Endodermal cell (in vitro differentiated cells): ENCODE measurements around the gene MAGOH. TPM values are rescaled to one million over a fixed set of nuclear protein-coding genes. Genes with fewer than 3 reads are reported as not detected.
A peak's percentile ranks its signal among the peaks of the same experiment; 100 is the strongest.

Experiments
- DNase-seq: peaks from one replicate; pipeline ENCODE4 v3.0.0-alpha.2; 2017
- H3K27ac ChIP-seq: 2 replicates; pipeline ENCODE4 v1.5.1; 2013; ENCODE audit warnings: mild to moderate bottlenecking, low read depth, low read length, moderate library complexity
- H3K27me3 ChIP-seq: 2 replicates; pipeline ENCODE4 v1.6.1; 2013; ENCODE audit warnings: mild to moderate bottlenecking, low read length, moderate library complexity; ENCODE audit not compliant: insufficient read depth, control insufficient read depth, poor library complexity, severe bottlenecking
- H3K36me3 ChIP-seq: 2 replicates; pipeline ENCODE4 v1.7.0; 2013; ENCODE audit warnings: mild to moderate bottlenecking, low read length, moderate library complexity; ENCODE audit not compliant: control insufficient read depth, insufficient read depth
- H3K4me1 ChIP-seq: one replicate; pipeline ENCODE4 v1.7.0; 2013; ENCODE audit warnings: low read length; ENCODE audit not compliant: control insufficient read depth, insufficient read depth
- H3K4me3 ChIP-seq: 2 replicates; pipeline ENCODE4 v1.5.1; 2013; ENCODE audit warnings: mild to moderate bottlenecking, low read length, moderate library complexity
- H3K9ac ChIP-seq: 2 replicates; pipeline ENCODE4 v1.6.1; 2013; ENCODE audit warnings: mild to moderate bottlenecking, low read length, moderate library complexity; ENCODE audit not compliant: poor library complexity, severe bottlenecking; ENCODE audit errors: extremely low read depth
- H3K9me3 ChIP-seq: 2 replicates; pipeline ENCODE4 v1.6.1; 2013; ENCODE audit warnings: mild to moderate bottlenecking, low read length, moderate library complexity; ENCODE audit not compliant: control insufficient read depth
- H3K27ac Mint-ChIP-seq: 2 replicates; pipeline ENCODE4 v1.8.0; 2020; ENCODE audit warnings: mixed read lengths
- H3K27me3 Mint-ChIP-seq: 2 replicates; pipeline ENCODE4 v1.8.0; 2021; ENCODE audit warnings: mild to moderate bottlenecking, mixed read lengths; ENCODE audit not compliant: insufficient read depth
- H3K36me3 Mint-ChIP-seq: 2 replicates; pipeline ENCODE4 v1.8.0; 2020; ENCODE audit warnings: low read depth, mixed read lengths
- H3K4me1 Mint-ChIP-seq: 2 replicates; pipeline ENCODE4 v1.8.0; 2020; ENCODE audit warnings: mixed read lengths
- H3K4me3 Mint-ChIP-seq: 2 replicates; pipeline ENCODE4 v1.8.0; 2020; ENCODE audit warnings: mild to moderate bottlenecking, moderate library complexity, mixed read lengths
- H3K9me3 Mint-ChIP-seq: 2 replicates; pipeline ENCODE4 v1.8.0; 2020; ENCODE audit warnings: mild to moderate bottlenecking, mixed read lengths
- WGBS, 2 experiments: methylation state at CpG; one replicate each; pipeline versions ENCODE4 v1.1.5 to v1.1.7; 2013; ENCODE audit warnings: missing lambda C conversion rate in 2 of 2, mixed read lengths in 1 of 2; ENCODE audit not compliant: insufficient coverage in 1 of 2, insufficient read length in 1 of 2; 5-methylcytosine and 5-hydroxymethylcytosine counted together
- total RNA-seq, 2 donors: library from RNA; stranded (reverse); fragmentation: NEBNext Ultra II Directional in 1 of 2; extraction: Animal tissue kit (Norgen Biotek cat#: 25700) in 1 of 2; gene quantifications; 2 replicates in 1 of 2; 3 replicates in 1 of 2; pipeline ENCODE4 v1.2.1, GENCODE V29; 2021
- TF ChIP-seq, protein P1 (sequence below): fragments of 200-600 bp; sonication (generic); conservative IDR thresholded peaks from 2 replicates; pipeline ENCODE4 v1.5.0; 2021; ENCODE audit warnings: antibody characterized with exemption, mild to moderate bottlenecking

MAGOH gene
- total RNA-seq, 2 donors from 2014 or later = 59.1 to 74.7 TPM

DNA sequence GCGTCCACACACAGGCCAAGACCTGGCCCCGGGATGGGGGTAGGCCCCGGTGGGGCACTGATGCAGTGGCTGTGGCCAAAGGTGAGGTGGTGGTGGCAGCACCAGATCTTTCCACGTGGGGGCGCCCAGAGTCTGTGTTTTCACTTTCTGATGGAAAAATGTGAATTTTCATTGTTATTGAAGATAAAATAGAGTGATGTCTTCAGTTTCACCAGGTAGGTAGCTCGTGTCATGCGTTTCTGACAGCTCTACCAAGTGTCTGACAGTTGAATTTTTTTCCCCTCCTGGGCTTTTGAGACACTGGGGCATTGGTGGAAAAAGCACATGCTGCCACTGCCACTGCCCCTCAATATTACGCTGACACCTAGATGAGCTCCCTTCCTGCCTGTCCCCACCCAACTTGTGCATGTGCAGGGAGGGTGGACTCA is 40.0 kb upstream of the MAGOH start:
- 61 to 84% methylated on average over 2 to 8 of the region's 8 CpGs for WGBS, 2 experiments
- Mint-ChIP-seq H3K27me3 (no peaks in the 10 kb centered on the region), H3K27ac (no peak overlapping the region)

DNA sequence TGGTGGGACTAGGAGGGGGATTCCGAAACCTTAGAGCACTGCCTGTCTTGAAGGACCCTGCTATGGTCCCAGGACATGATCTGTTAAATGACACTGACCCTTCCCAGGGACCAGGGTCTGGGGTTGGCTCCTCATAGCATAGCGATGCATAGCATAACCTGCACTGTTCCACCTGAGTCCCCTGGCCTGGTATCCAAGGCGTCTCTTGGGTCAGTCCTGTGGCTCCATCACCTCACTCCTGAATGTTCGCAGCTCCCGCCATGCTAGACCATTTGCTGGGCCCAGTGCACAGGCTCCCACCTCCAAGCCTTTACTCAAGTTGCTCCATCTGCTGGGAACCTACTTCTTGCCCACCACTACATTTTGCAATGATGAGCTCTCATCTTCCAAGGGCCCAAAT is 39.0 kb upstream of the MAGOH start:
- WGBS, 2 experiments = 94 to 96% methylated on average over 4 to 5 of the region's 5 CpGs
- Histone ChIP-seq H3K36me3 (peaks cover 16% of the 10 kb centered on the region), H3K9ac (no peak overlapping the region), H3K4me3 (no peak overlapping the region), H3K4me1 (no peaks in the 10 kb centered on the region), H3K27ac (no peak overlapping the region), H3K9me3 (no peaks in the 10 kb centered on the region), H3K27me3 (no peaks in the 10 kb centered on the region)
- Mint-ChIP-seq H3K27ac (no peak overlapping the region), H3K9me3 (no peaks in the 10 kb centered on the region), H3K27me3 (no peaks in the 10 kb centered on the region), H3K4me1 (no peaks in the 10 kb centered on the region), H3K4me3 (no peak overlapping the region), H3K36me3 (peaks cover 46% of the 10 kb centered on the region)
- TF ChIP-seq, protein P1, sequence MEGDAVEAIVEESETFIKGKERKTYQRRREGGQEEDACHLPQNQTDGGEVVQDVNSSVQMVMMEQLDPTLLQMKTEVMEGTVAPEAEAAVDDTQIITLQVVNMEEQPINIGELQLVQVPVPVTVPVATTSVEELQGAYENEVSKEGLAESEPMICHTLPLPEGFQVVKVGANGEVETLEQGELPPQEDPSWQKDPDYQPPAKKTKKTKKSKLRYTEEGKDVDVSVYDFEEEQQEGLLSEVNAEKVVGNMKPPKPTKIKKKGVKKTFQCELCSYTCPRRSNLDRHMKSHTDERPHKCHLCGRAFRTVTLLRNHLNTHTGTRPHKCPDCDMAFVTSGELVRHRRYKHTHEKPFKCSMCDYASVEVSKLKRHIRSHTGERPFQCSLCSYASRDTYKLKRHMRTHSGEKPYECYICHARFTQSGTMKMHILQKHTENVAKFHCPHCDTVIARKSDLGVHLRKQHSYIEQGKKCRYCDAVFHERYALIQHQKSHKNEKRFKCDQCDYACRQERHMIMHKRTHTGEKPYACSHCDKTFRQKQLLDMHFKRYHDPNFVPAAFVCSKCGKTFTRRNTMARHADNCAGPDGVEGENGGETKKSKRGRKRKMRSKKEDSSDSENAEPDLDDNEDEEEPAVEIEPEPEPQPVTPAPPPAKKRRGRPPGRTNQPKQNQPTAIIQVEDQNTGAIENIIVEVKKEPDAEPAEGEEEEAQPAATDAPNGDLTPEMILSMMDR = no peak
- no peak for DNase-seq

More for the DNA sequence above, 40.0 kb upstream of the MAGOH start:
- Histone ChIP-seq H3K9me3 (no peaks in the 10 kb centered on the region), H3K9ac (no peak overlapping the region), H3K4me3 (no peak overlapping the region), H3K36me3 (peaks cover 16% of the 10 kb centered on the region), H3K27me3 (no peaks in the 10 kb centered on the region), H3K4me1 (no peaks in the 10 kb centered on the region), H3K27ac (no peak overlapping the region)
- H3K36me3 Mint-ChIP-seq = peaks cover 46% of the 10 kb centered on the region
- no peak overlapping the region for H3K4me3 Mint-ChIP-seq
- H3K9me3 Mint-ChIP-seq = no peaks in the 10 kb centered on the region
- peak; percentile 87 for DNase-seq
- TF ChIP-seq, protein P1 = peak; percentile 96
- H3K4me1 Mint-ChIP-seq = no peaks in the 10 kb centered on the region

DNA sequence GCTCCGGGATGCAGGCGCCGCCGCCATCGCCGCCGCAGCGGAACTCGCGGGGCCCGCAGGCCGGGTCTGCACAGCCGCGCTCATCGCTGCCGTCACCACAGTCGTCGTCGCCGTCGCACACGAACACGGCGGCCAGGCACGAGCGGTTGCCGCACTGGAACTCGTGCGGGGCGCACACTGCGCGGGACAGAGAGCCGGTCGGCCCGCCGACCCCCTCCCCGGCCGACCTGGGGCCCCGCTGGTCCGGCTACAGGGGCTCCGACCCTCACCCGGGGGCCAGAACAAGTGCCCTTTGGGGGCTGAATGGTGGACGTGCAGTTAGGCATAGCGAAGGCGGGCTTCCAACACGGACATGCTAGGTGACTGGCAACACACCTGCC is 38.6 kb upstream of the MAGOH start:
- H3K4me3 Mint-ChIP-seq = no peak overlapping the region
- 95 to 96% methylated on average over 20 to 46 of the region's 46 CpGs for WGBS, 2 experiments
- Histone ChIP-seq H3K36me3 (peaks cover 16% of the 10 kb centered on the region), H3K27ac (no peak overlapping the region), H3K9ac (no peak overlapping the region), H3K27me3 (no peaks in the 10 kb centered on the region), H3K4me3 (no peak overlapping the region), H3K9me3 (no peaks in the 10 kb centered on the region), H3K4me1 (no peaks in the 10 kb centered on the region)
- TF ChIP-seq, protein P1 = no peak
- no peaks in the 10 kb centered on the region for H3K27me3 Mint-ChIP-seq
- no peak overlapping the region for H3K27ac Mint-ChIP-seq
- DNase-seq = no peak
- H3K9me3 Mint-ChIP-seq = no peaks in the 10 kb centered on the region
- H3K4me1 Mint-ChIP-seq = no peaks in the 10 kb centered on the region
- H3K36me3 Mint-ChIP-seq = peaks cover 47% of the 10 kb centered on the region
